GM23338 (cell line): ENCODE measurements around the gene OARD1.

Source experiments
- CTCF ChIP-seq, 2 experiments: fragments of 200-600 bp in 1 of 2; sonication (generic) in 1 of 2; conservative IDR thresholded peaks; 2 replicates each; pipeline versions ENCODE4 v1.5.1 to v1.6.1; 2016 to 2017; ENCODE audit warnings: antibody characterized with exemption in 2 of 2, low read depth in 2 of 2, mild to moderate bottlenecking in 2 of 2, moderate library complexity in 1 of 2
- EZH2 ChIP-seq: fragments of 200-600 bp; sonication (generic); IDR thresholded peaks from one replicate; pipeline ENCODE4 v1.8.0; 2017; ENCODE audit warnings: antibody characterized with exemption, mild to moderate bottlenecking, low read depth; ENCODE audit not compliant: unreplicated experiment
- NANOG ChIP-seq: IDR thresholded peaks from 2 replicates; pipeline ENCODE4 v1.6.1; 2016; ENCODE audit warnings: antibody characterized with exemption, borderline replicate concordance

- no peak for TF ChIP-seq CTCF (conservative IDR thresholded peaks at IDR 0.05; ENCODE audit: low read depth in 2 of 2)
- TF ChIP-seq EZH2: no peak
- no peak for TF ChIP-seq NANOG
Measured at GRCh38 chr6:41120058-41120457, 47.9 kb upstream of the OARD1 start.
